ENCODE data around the gene SRP19.

The SRP19 gene

GRCh38 chr5:112910529-112910928 lies 49.4 kb downstream of the SRP19 start:
- TF ChIP-seq CTCF (IDR thresholded peaks at IDR 0.05; ENCODE audit: borderline replicate concordance, control extremely low read depth, extremely low read depth, insufficient read depth, missing control alignments): no peak
- in situ Hi-C loops (cut with MboI; ENCODE audit: low sequenced_read_pairs, unreplicated experiment): no loop called here
- no peak for DNase-seq (ENCODE audit: low spot score)

GRCh38 chr5:112914584-112914983 lies 53.5 kb downstream of the SRP19 start:
- no peak for TF ChIP-seq CTCF (IDR thresholded peaks at IDR 0.05; ENCODE audit: borderline replicate concordance, control extremely low read depth, extremely low read depth, insufficient read depth, missing control alignments)
- in situ Hi-C loops (cut with MboI; ENCODE audit: low sequenced_read_pairs, unreplicated experiment): no loop called here
- DNase-seq (ENCODE audit: low spot score): no peak

GRCh38 chr5:112915831-112916230 lies 54.7 kb downstream of the SRP19 start:
- no peak for DNase-seq (ENCODE audit: low spot score)
- TF ChIP-seq CTCF (IDR thresholded peaks at IDR 0.05; ENCODE audit: borderline replicate concordance, control extremely low read depth, extremely low read depth, insufficient read depth, missing control alignments): no peak
- in situ Hi-C loops (cut with MboI; ENCODE audit: low sequenced_read_pairs, unreplicated experiment): no loop called here

- in situ Hi-C loops (cut with MboI; ENCODE audit: low sequenced_read_pairs, unreplicated experiment): no loop called here
- no peak for DNase-seq (ENCODE audit: low spot score)
- peak; percentile 10 for TF ChIP-seq CTCF (IDR thresholded peaks at IDR 0.05; ENCODE audit: borderline replicate concordance, control extremely low read depth, extremely low read depth, insufficient read depth, missing control alignments)
Observed at GRCh38 chr5:112917453-112917995, 56.4 kb downstream of the SRP19 start.

GRCh38 chr5:112918136-112918535 lies 57.0 kb downstream of the SRP19 start:
- DNase-seq (ENCODE audit: low spot score): no peak
- TF ChIP-seq CTCF (IDR thresholded peaks at IDR 0.05; ENCODE audit: borderline replicate concordance, control extremely low read depth, extremely low read depth, insufficient read depth, missing control alignments): no peak
- in situ Hi-C loops (cut with MboI; ENCODE audit: low sequenced_read_pairs, unreplicated experiment): no loop called here

GRCh38 chr5:112918679-112919078 lies 57.6 kb downstream of the SRP19 start:
- DNase-seq (ENCODE audit: low spot score): no peak
- TF ChIP-seq CTCF (IDR thresholded peaks at IDR 0.05; ENCODE audit: borderline replicate concordance, control extremely low read depth, extremely low read depth, insufficient read depth, missing control alignments): no peak
- in situ Hi-C loops (cut with MboI; ENCODE audit: low sequenced_read_pairs, unreplicated experiment): no loop called here

All from GM13976 (cell line).